ENCODE data around the gene SRL.

DNA sequence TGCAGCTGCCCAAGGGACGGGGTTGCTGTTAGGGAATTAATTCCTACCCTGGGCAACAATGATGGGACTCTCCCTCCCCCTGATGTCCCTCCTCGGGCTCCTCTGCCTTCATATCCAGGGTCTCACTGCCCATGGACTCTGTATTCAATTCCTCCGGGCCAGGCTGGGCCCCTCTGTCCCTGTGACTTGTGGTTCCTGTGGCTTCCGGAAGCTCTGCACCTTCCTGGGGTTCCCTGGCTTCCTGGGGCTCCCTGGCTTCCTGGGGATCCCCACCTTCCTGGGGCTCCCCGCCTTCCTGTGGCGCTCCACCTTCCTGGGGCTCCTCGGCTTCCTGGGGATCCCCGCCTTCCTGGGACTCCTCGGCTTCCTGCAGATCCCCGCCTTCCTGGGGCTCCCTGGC lies 35.2 kb downstream of the SRL start:
- TF ChIP-seq, protein P1, sequence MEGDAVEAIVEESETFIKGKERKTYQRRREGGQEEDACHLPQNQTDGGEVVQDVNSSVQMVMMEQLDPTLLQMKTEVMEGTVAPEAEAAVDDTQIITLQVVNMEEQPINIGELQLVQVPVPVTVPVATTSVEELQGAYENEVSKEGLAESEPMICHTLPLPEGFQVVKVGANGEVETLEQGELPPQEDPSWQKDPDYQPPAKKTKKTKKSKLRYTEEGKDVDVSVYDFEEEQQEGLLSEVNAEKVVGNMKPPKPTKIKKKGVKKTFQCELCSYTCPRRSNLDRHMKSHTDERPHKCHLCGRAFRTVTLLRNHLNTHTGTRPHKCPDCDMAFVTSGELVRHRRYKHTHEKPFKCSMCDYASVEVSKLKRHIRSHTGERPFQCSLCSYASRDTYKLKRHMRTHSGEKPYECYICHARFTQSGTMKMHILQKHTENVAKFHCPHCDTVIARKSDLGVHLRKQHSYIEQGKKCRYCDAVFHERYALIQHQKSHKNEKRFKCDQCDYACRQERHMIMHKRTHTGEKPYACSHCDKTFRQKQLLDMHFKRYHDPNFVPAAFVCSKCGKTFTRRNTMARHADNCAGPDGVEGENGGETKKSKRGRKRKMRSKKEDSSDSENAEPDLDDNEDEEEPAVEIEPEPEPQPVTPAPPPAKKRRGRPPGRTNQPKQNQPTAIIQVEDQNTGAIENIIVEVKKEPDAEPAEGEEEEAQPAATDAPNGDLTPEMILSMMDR (conservative IDR thresholded peaks at IDR 0.05; ENCODE audit: low read depth, low read length), result no peak
- TF ChIP-seq EZH2phosphoT487 (IDR thresholded peaks at IDR 0.05; ENCODE audit: borderline replicate concordance, low read length), result no peak

Measured in PC-3 (cell line).